KG1 (cell line): Measurements from ENCODE around the gene CYP3A4.
"Not testable (repeated sequence)": the region's sequence is repeated elsewhere in the genome, so short reads cannot be mapped to it uniquely, and the experiment has no call there.

Experiments used
- DNase-seq: peaks from one replicate; lab custom pipeline; 2025; lab: John Stamatoyannopoulos, UW

The CYP3A4 gene

DNA sequence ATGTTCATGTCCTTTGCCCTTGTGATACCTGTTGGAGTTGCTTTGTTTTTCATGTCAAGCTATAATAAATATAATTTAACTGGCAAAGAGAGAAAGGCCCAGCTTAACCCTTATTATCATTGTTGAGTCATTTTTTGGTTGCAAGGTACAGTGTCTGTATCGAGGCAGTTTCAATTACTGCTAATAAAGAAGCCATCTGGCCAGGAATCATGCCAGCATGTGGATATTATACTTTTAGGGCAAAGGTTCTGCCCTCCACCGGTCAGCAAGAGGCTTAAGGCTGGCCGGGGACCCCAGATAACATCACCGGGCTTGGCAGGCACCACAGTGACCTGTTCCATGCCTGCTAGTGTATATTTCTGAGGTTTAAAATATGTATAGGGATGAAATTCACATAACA is 9.0 kb upstream of the CYP3A4 start:
- no peak for DNase-seq

DNA sequence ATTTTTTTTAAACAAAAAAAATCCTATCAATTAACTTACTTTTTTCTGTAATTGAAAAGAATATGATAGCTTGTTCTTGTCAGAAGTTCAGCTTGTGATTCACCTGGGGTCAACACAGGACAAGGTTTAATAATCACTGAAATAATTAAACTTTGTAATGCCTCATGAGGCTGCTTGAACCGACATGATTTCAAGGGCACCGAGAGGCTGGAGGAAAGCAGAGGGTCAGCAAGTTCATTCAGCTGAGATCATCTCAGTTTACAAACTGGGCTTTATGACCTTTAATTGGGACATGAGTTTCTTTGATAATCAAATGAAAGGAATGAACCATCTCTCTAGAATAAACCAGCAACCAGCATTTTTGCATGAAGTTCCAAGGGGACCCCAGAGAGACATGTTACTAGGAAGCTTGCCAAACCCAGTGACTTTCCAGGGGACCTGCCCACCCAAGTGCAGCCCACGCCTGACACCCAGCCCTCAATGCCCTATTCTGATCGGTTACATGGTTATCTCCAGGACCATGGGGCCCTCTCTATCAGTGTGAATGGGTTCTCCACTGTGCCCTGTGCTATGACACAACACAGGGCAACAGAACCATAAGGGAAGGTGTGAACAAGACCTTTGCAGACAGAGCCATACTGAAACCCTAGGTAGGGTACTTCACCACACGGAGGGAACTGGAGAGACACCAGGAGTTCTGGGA is 7.8 kb upstream of the CYP3A4 start:
- DNase-seq: no peak

DNA sequence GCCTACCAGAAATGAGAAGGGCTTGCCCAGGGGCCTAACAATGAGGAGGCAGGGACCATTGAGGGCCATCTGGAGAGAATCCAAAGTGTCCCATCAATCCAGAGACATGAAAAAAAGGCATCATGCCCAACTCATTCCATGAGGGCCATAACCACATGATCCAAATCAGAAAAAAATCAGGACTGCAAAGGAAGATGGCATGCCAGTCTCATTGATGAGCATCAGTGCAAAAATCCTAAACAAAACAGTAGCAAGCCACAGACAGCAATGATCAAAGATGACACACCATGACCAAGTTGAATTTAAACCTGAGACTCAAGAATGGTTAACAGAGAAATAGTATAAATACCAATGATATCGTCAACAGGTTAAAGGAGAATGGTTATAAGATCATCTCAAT is 7.0 kb upstream of the CYP3A4 start:
- no peak for DNase-seq

DNA sequence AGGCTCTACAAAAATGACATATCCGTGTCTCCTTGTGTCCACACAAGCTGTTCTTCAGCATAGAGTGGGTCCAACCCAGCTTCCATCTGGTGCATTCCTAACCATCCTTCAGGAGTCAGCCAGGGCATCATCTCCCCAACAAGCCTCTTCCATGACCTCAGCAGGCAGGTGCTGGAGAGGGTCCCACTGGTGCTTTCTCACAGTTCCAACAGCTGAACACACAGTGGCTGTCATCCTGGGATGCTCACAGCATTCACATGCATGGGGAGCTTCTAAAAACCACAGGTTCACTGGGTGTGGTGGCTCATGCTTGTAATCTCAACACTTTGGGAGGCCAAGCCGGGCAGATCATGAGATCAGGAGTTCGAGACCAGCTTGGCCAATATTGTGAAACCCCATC is 6.4 kb upstream of the CYP3A4 start:
- DNase-seq: no peak

DNA sequence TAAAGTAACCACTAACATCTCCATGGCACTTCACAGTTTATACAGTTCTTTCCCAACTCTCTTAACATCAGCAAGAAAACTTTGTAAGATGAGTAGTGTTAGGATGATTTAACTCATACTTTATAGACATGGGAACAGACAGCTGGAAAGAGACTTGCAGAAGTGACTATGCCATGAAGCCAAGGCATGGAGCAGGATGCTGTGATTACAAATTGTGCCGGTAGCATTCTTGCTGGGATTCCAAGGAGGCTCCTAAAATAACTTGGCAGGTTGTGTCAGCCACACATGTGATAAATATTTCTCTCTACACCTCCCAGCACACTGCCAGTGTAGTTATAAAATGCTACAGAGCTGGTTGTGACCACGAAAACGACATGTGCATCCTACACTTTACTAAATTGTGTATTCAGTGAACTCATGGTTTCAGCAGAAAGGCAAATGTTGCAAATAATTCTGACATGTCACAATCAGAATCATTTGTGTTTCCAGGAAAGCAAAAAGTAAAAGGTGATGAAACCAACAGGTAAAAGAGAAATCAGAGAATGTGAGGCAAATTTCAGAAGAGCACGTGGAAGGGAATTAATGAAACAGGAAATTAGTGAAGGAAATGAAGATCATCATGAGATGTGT is 5.6 kb upstream of the CYP3A4 start:
- DNase-seq: no peak

DNA sequence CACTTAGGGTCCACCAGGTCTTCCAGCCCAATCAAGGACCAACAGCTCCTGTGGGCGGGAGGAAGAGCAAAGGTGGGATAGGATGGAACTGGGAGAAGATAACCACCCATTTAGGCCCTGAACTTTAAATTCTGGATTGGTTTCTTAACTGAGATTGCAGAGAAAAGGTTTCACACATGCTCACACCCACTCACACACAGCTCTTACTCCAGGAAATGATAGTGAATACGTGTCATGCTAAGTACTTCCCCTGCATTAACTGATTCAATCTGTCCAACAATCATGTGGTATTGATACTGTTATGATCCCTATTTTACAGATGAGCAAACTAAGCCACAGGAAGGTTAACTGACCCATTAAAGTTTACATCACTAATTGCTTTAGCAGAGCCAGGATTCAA is 4.6 kb upstream of the CYP3A4 start:
- no peak for DNase-seq

DNA sequence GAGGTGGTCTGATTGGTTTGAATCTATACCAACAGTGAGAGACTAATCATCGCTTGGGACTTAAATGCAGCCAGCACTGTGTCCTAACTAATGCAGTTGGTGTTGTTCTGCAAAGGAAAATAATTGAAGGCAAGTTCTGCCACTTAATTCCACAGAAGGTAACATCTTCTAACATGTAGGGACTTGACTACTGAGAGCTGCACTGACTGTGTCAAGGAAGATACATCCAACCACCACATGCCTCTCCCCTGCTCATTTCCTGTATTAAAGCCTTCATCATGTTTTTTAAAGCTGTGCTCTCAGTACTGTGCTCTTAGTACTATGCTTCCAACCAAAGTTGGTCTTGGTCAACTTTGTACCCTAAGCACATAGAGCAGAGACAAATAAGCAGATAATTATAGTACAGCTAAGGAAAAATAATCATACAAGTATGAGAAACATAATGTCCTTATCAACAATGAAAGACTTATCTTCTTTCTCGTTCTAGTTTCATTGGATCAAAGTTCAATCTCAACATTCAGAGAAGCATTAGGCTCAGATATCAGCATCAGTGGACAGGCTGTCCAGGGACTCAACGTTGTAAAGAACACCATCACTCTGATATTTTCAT is 2.8 kb upstream of the CYP3A4 start:
- DNase-seq: no peak

DNA sequence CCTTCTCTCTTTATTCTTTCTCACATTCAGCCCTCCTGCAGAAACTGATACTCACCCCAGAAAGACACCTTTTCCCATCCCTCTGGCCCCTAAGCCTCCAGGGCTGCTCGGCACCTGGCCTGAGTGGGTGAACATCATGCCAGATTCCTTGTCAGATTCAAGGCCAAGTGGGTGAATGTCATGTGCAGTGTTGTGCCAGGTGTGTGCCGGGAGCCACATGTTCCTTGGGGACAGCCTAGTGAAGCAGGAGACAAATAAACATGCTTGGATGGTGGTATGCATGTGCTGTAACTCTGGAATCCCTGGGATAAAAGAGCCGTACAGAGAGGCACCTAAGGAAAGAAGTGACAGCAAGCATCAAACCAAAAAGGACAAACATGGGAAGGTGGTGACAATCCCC is 1.7 kb upstream of the CYP3A4 start:
- not testable (repeated sequence) for DNase-seq

DNA sequence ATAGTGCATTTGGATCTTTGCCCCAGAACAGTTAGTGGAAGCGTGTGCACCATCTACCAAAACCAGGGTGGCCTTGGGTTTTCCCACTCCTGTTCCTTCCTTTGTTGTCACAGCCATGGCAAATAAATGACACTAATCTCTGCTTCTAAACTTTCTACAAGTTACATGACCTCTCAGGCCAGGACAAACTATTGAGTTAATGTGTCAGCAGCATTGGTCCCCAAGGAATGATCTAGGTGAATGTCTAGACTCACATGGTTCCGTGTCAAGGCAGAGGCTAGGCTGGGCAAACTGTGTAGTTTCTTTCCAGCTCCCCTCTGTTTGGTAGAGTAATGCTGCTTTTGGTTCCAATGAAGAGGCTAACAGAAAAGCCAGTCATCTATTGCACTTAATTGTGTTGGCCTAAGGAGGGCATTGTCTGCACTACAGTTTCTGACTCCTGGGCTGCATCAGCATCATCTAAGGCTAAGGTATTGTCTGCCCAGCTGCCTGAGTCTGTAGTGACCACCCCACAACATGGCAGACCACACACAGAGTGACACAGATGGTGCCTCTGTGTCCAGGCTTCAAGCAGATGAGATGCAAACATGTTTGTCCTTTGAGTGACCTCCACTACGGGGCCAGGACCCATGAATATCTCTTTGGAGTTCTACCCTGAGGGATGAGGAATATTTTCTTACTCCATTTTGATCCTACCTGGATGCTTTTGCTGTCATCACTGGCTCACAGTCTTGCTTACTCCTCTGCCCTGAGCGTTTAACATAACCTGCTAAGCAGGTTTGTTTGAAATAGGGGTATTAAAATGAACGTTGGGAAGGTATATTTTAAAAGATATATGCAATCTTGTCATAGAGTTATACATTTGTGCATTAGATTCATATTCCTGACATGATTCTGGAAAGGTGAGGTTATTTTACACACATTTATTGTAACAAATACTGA is 1.7 kb downstream of the CYP3A4 start:
- DNase-seq: no peak

DNA sequence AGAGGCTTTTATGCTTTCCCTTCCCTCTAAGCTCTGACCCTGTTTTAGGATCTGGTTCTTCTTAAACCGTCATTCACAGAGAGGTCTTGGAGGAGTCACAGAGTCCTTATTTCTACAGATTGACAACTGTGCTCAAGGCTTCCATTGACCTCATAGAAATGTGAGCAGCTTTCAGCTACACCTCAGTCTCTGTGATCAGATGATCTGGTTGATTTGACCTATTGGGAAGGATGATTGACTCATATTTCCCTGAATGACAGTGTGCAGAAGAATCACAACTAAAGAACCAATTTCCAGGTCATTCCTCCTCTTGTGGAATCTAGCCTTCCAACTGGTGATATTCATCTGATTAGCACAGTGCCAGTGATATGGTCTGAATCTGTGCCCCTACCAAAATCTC is 3.4 kb downstream of the CYP3A4 start:
- DNase-seq: no peak

DNA sequence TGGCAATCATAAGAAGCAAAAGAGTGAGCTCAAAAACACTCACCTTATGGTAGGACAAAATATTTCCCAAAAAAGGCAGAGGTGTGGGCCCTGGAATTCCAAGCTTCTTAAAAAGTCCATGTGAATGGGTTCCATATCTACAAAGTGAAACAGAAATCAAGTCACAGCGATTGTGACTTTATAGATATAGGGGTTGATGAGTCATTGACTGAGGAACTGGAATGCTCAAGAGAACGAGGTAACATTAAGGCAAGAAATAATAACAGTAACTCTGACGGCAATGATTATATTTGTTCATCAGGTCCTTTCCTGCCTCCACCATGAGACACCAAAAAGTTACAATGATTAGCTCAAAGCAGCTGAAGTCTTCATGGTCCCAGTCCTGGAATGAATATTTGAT is 4.0 kb downstream of the CYP3A4 start:
- no peak for DNase-seq

DNA sequence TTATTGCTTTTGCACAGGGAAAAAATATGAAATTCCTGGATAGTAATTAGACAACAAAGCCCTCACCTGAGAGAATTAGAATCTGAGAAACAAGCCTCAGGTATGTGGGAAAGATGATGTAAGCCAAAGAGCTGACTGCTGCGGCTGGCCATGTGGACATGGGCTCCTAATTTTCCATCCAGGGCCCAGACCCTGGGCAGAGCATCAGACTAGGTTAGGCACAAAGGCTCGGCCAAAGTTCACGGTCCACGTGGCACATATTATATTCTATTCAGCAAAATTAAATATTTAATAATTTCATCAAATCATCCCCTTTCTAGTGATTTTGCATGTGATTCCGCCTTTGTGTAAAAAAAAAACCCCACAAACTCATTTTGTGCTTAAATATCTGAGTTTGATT is 5.1 kb downstream of the CYP3A4 start:
- DNase-seq: no peak

DNA sequence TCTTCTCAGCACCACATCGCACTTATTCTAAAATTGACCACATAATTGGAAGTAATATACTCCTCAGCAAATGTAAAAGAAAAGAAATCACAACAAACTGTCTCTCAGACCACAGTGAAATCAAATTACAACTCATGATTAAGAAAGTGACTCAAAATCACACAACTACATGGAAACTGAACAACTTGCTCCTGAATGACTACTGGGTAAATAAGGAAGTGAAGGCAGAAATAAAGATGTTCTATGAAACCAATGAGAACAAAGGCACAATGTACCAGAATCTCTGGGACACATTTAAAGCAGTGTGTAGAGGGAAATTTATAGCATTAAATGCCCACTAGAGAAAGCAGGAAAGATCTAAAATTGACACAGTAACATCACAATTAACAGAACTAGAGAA is 10.6 kb downstream of the CYP3A4 start:
- not testable (repeated sequence) for DNase-seq

DNA sequence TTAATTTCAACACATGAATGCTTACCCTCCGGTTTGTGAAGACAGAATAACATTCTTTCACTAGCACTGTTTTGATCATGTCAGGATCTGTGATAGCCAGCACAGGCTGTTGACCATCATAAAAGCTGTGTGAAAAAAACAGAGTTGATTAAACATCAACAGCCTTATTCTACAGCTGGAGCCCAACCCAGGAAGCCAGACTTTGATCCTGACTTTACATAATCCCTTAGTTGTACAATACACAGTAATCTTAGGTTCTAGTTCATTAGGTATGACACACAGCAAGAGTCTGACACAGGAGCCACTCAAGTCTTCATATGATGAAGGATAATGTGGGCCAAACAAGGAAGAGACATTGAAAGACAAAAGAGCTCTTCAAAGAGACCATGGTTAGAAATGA is 11.4 kb downstream of the CYP3A4 start:
- DNase-seq: no peak

DNA sequence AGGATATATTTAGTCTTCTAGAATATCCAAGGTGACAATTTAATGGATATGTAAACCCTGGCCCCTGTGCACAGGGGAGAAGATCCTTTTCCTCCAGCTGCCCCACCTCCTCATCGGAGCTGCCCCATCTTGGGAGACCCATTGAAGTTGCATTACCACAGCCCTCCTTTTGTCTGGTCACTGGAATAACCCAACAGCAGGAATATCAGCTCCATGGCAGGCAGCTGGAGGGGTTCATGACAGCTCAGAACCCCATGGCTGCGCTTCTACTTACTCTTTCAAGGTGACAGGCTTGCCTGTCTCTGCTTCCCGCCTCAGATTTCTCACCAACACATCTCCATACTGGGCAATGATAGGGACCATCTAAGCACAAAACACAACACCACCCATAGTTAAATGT is 14.5 kb downstream of the CYP3A4 start:
- not testable (repeated sequence) for DNase-seq

DNA sequence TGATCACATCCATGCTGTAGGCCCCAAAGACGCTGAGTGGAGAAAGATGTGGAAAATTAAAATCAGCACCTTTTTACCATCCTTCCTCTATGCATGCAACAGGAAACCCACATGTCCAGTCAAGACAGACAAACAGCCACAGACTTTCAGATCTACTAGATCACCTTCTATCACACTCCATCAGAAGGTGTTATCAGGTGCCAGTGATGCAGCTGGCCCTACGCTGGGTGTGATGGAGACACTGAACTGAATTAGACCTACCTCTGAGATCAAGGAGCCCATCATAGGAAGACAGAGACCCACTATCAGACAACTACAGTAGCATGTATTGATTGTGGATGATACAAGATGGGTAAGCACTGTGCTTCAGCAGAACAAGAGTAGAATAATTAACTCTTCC is 15.5 kb downstream of the CYP3A4 start:
- no peak for DNase-seq

DNA sequence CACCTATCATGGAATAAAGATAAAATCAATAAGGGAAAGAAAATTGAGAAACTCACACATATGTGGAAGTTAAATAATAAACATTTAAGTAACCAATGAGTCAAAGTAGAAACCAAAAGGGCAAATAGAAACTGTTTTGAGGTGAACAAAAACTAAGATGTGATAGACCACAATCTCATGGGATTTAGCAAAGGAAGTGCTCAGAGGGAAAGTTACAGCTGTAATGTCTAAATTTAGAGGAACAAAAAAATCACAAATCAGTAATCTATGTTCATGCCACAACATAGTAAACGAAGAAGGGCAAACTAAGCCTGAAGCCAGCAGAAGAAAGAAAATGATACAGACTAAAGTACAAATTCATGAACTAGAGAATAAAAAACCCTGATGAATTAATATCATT is 16.3 kb downstream of the CYP3A4 start:
- no peak for DNase-seq

DNA sequence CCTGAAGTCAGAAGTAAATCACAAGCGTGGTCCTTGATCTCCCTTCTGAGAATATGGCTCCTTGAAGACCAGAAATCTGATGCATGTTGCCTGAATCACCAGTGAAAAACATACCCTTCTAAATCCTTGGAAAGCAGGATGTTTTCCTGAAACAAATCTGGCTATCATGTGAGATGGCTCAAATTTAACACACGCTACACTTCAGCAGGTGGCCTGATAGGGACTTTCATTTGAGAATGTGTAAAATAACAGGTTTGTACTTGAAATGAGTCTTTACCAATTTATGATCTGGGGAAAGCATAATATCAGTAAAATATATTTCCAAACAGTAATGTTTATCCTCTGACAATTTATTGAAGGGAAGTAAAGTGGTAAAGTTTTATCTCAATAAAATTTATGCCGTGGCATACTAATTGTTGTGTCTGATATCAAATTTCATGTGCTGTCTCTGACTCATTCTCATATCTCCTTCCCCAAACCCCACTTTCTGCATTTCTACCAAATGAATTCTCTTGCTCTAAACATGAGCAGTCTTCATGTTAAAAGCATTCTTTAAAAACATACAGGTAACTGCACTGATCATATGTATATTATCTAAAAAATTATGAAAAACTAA is 17.4 kb downstream of the CYP3A4 start:
- no peak for DNase-seq

DNA sequence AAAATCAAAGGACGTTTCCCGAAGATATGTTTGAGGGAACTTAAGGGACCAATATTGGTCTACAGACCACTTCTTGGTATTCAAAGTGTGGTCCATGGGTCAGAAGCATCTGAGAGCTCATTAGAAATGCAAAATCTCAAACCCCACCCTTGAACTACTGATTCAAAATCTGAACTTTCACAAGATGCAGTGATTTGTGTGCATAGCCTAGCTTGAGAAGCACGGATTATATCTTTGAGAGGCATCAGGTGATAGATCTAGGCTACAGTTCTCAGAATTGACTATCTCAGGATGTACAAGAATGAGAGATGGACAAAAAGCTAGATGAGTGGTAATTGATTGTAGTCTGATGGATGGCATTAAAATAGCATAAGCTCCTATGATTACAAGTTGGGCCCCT is 19.5 kb downstream of the CYP3A4 start:
- DNase-seq: no peak

DNA sequence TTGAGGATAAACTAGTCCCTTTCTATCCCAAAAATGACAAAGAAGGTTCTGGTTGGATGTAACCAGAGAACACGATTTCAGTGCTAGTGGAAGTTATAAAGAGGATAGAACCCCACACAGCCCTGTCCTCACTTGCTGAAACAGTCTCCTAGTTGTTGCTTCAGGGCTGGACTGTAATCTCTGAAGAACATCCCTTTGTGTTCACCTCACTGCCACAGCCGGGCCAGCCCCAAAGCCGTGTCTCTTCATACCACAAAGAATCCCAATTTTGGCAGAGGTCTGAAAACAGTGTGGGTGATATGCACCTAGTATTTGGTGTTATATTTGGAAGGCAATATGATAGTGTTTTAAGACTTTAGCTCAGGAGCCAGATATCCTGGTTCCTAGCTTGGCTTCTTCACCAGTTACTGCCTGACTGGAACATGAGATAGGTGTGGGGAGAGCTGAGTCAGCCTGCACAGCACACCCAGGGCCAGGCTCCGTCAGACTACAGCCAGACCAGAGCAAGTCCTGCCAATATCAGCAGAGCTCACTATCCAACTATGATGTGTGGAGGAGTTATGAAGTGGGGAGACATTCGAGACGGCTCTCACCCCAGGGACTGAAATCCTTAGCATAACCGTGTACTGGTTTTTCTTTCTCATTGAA is 21.2 kb downstream of the CYP3A4 start:
- no peak for DNase-seq

DNA sequence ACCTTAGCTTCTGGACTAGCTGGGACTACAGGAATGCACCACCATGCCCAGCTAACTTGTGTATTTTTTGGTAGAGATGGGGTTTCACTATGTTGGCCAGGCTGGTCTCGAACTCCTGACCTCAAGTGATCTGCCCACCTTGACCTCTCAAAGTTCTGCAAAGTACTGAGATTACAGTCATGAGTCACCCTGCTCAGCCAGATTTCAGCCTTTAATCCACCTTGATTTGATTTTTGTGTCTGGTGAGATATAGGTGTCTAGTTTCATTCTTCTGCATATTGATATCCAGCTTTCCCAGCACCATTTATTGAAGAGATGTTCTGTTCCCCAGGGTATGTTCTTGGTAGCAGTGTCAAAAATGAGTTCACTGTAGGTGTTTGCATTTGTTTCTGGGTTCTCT is 28.9 kb downstream of the CYP3A4 start:
- DNase-seq: no peak

DNA sequence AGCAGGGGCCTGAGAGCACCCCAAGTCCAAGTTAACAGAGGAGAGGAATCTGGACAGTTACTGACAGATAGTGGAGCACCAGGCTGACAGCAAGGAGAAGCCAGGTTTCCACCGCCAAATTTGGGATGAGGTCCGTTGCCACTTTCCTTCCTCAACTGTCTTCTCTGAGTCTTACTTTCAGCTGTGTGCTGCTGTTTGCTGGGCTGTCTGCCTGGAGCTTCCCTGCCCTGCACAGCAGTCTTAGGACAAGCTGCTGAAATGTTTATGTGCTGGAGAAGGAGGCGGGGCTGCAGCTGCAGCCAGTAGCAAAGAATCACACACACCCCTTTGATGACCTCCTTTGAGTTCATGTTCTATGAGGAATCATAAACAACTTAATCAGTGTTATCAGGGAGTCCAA is 31.6 kb downstream of the CYP3A4 start:
- no peak for DNase-seq
